Neural cell (in vitro differentiated cells): ENCODE data around the gene GSTO2.

Experiments
- CTCF ChIP-seq: fragments of 450-650 bp; IDR thresholded peaks from 2 replicates; pipeline ENCODE4 v1.5.1; 2014; ENCODE audit warnings: antibody characterized with exemption, mild to moderate bottlenecking, moderate library complexity; ENCODE audit not compliant: poor library complexity, severe bottlenecking
- EP300 ChIP-seq: fragments of 450-650 bp; conservative IDR thresholded peaks from 2 replicates; pipeline ENCODE4 v1.6.1; 2014; ENCODE audit warnings: antibody characterized with exemption, mild to moderate bottlenecking, moderate library complexity; ENCODE audit not compliant: poor library complexity, severe bottlenecking
- EZH2 ChIP-seq: fragments of 200-600, 300-800 bp; shearing (Covaris generic), sonication (generic); IDR thresholded peaks from 2 replicates; pipeline ENCODE4 v1.6.1; 2014; ENCODE audit warnings: antibody characterized with exemption, low read length, borderline replicate concordance, mild to moderate bottlenecking; ENCODE audit not compliant: insufficient read depth, poor library complexity, severe bottlenecking
- MXI1 ChIP-seq: fragments of 450-650 bp; conservative IDR thresholded peaks from 2 replicates; pipeline ENCODE4 v1.6.1; 2014; ENCODE audit warnings: antibody characterized with exemption, mild to moderate bottlenecking; ENCODE audit not compliant: poor library complexity, severe bottlenecking
- POLR2AphosphoS5 ChIP-seq: IDR thresholded peaks from 2 replicates; pipeline ENCODE4 v1.6.1; 2012
- REST ChIP-seq: IDR thresholded peaks from 2 replicates; pipeline ENCODE4 v1.6.1; 2012; ENCODE audit warnings: borderline replicate concordance
- TAF1 ChIP-seq: IDR thresholded peaks from 2 replicates; pipeline ENCODE4 v1.6.1; 2012; ENCODE audit warnings: low read depth

- no peak for TF ChIP-seq EP300
- TF ChIP-seq CTCF, result no peak
- no peak for TF ChIP-seq REST
- no peak for TF ChIP-seq POLR2AphosphoS5
- TF ChIP-seq TAF1, result no peak
- no peak for TF ChIP-seq MXI1
- TF ChIP-seq EZH2, result no peak
These were observed 52.2 kb downstream of the GSTO2 start for GRCh38 chr10:104321226-104321625.
